B cell (primary cell): Measurements from ENCODE around the gene PLA2G4F. TPM values are rescaled to one million over a fixed set of nuclear protein-coding genes. Genes with fewer than 3 reads are reported as not detected.
A peak's percentile ranks its signal among the peaks of the same experiment; 100 is the strongest.

Experiments used
- ATAC-seq: fragments of 200-7000 bp; cut with Tn5 transposase; one replicate; pipeline ENCODE4 v1.10.0; 2021; ENCODE audit warnings: low read depth, mild to moderate bottlenecking, moderate number of reproducible peaks, moderate library complexity
- CTCF ChIA-PET: fragments of 350-600 bp; sonication (Branson Sonifier 250); formaldehyde crosslinking; loops from one replicate; lab custom pipeline; 2021; ENCODE audit warnings: antibody characterized with exemption, inconsistent platforms; lab: Charles Lee
- POLR2A ChIA-PET: fragments of 350-600 bp; sonication (Branson Sonifier 250); formaldehyde crosslinking; loops from one replicate; lab custom pipeline; 2021; ENCODE audit warnings: antibody characterized with exemption; lab: Charles Lee
- DNase-seq: peaks from one replicate; pipeline ENCODE4 v3.0.0; 2013
- H2AFZ ChIP-seq: 2 replicates; pipeline ENCODE4 v1.6.1; 2012; ENCODE audit warnings: mild to moderate bottlenecking, low read depth, low read length; ENCODE audit not compliant: insufficient read depth, poor library complexity, severe bottlenecking
- H3K27ac ChIP-seq, 2 donors: 1 replicate in 1 of 2; 2 replicates in 1 of 2; pipeline ENCODE4 v1.5.1; 2012 to 2013; ENCODE audit warnings: low read length in 2 of 2, mild to moderate bottlenecking in 2 of 2, moderate library complexity in 1 of 2
- H3K27me3 ChIP-seq, 4 experiments: fragments of 200-600 bp in 1 of 4; sonication (generic) in 1 of 4; replicated peaks in 1 of 4; 1 replicate in 2 of 4; 2 replicates in 2 of 4; pipeline versions ENCODE4 v1.6.1 to v1.7.0; 2013 to 2016; ENCODE audit warnings: low read length in 3 of 4, mild to moderate bottlenecking in 2 of 4, mixed read lengths in 1 of 4, moderate library complexity in 1 of 4; ENCODE audit not compliant: insufficient read depth in 4 of 4, control insufficient read depth in 3 of 4; ENCODE audit errors: control extremely low read depth in 1 of 4
- H3K36me3 ChIP-seq, 2 experiments: replicated peaks in 1 of 2; 1 replicate in 1 of 2; 2 replicates in 1 of 2; pipeline versions ENCODE4 v1.6.1 to v1.7.1; 2013; ENCODE audit warnings: low read length in 1 of 2; ENCODE audit not compliant: insufficient read depth in 2 of 2, control insufficient read depth in 1 of 2; ENCODE audit errors: control extremely low read depth in 1 of 2, extremely low read depth in 1 of 2
- H3K4me1 ChIP-seq, 2 donors: fragments of 200-600 bp in 1 of 2; sonication (generic) in 1 of 2; 1 replicate in 1 of 2; 2 replicates in 1 of 2; pipeline versions ENCODE4 v1.5.1 to v1.6.1; 2013 to 2017; ENCODE audit warnings: low read length in 2 of 2; ENCODE audit not compliant: control insufficient read depth in 2 of 2, insufficient read depth in 2 of 2
- H3K4me2 ChIP-seq: replicated peaks from 2 replicates; pipeline ENCODE3; 2012; ENCODE audit warnings: mild to moderate bottlenecking, low read depth, low read length; ENCODE audit not compliant: poor library complexity, severe bottlenecking
- H3K4me3 ChIP-seq, 5 experiments: fragments of 200-600 bp in 1 of 5; sonication (generic) in 1 of 5; 1 replicate in 3 of 5; 2 replicates in 2 of 5; pipeline versions ENCODE4 v1.5.1 to v1.7.0; 2011 to 2016; ENCODE audit warnings: low read length in 4 of 5, mild to moderate bottlenecking in 4 of 5, low read depth in 2 of 5, control low read depth in 1 of 5, moderate library complexity in 1 of 5; ENCODE audit not compliant: insufficient read depth in 1 of 5; ENCODE audit errors: control extremely low read depth in 1 of 5, extremely low read depth in 1 of 5
- H3K79me2 ChIP-seq: fragments of 200-600 bp; sonication (generic); one replicate; pipeline ENCODE4 v1.6.0; 2016; ENCODE audit warnings: low read length; ENCODE audit not compliant: control insufficient read depth, insufficient read depth
- H3K9ac ChIP-seq: fragments of 200-600 bp; sonication (generic); 2 replicates; pipeline ENCODE4 v1.6.1; 2017; ENCODE audit warnings: mild to moderate bottlenecking, low read length, moderate library complexity
- H3K9me3 ChIP-seq, 3 donors: one replicate each; pipeline versions ENCODE4 v1.6.1 to v1.7.1; 2013; ENCODE audit warnings: low read length in 2 of 3; ENCODE audit not compliant: control insufficient read depth in 2 of 3, insufficient read depth in 1 of 3; ENCODE audit errors: control extremely low read depth in 1 of 3
- H4K20me1 ChIP-seq: 2 replicates; pipeline ENCODE4 v1.6.0; 2012; ENCODE audit warnings: mild to moderate bottlenecking, low read length; ENCODE audit not compliant: insufficient read depth, control insufficient read depth, poor library complexity, severe bottlenecking
- H3K27ac Mint-ChIP-seq: one replicate; pipeline ENCODE4 v1.8.0; 2021; ENCODE audit warnings: mixed read lengths
- H3K27me3 Mint-ChIP-seq: one replicate; pipeline ENCODE4 v1.8.0; 2021; ENCODE audit warnings: mixed read lengths
- H3K4me1 Mint-ChIP-seq: one replicate; pipeline ENCODE4 v1.8.0; 2021; ENCODE audit warnings: mixed read lengths
- H3K4me3 Mint-ChIP-seq: one replicate; pipeline ENCODE4 v1.8.0; 2021; ENCODE audit warnings: mixed read lengths
- H3K9me3 Mint-ChIP-seq: one replicate; pipeline ENCODE4 v1.8.0; 2022; ENCODE audit warnings: mixed read lengths; ENCODE audit not compliant: insufficient read depth
- CTCF ChIP-seq: fragments of 200-600 bp; IDR thresholded peaks from one replicate; pipeline ENCODE4 v1.8.0; 2022; ENCODE audit warnings: antibody characterized with exemption, mild to moderate bottlenecking
- EZH2 ChIP-seq: IDR thresholded peaks from 2 replicates; pipeline ENCODE4 v1.6.1; 2012; ENCODE audit warnings: borderline replicate concordance, low read depth, mild to moderate bottlenecking, moderate library complexity, low read length; ENCODE audit not compliant: insufficient read depth, poor library complexity, severe bottlenecking
- WGBS: methylation state at CpG from one replicate; pipeline ENCODE4 v1.1.5; 2013; ENCODE audit warnings: missing lambda C conversion rate; ENCODE audit not compliant: insufficient coverage; 5-methylcytosine and 5-hydroxymethylcytosine counted together
- intact Hi-C: fragments of 100-400 bp; cut with micrococcal nuclease; formaldehyde crosslinking; loops from one replicate; pipeline ENCODE4 v1.10.0; 2022
- polyA plus RNA-seq: library from polyadenylated mRNA; depleted of rRNA; stranded (reverse); fragments of >200 nt; gene quantifications from 2 replicates; pipeline ENCODE4 v1.2.3, GENCODE V29; 2012
- small RNA-seq: library from RNA; depleted of rRNA; stranded (forward); fragments of <200 nt; gene quantifications from one replicate; pipeline ENCODE3, GENCODE V24; 2012; ENCODE audit warnings: low replicate concordance, low read depth; ENCODE audit not compliant: insufficient read length
- total RNA-seq, 2 donors: library from RNA; stranded (reverse); fragments of 120-200 nt in 1 of 2; gene quantifications; 1 replicate in 1 of 2; 2 replicates in 1 of 2; pipeline versions ENCODE4 v1.2.3 to v1.2.4, GENCODE V29; 2013 to 2022

PLA2G4F gene
- total and polyA plus RNA-seq, 2 donors (not counting 1 experiment from before 2014, with no cell fraction given), result not detected

DNA sequence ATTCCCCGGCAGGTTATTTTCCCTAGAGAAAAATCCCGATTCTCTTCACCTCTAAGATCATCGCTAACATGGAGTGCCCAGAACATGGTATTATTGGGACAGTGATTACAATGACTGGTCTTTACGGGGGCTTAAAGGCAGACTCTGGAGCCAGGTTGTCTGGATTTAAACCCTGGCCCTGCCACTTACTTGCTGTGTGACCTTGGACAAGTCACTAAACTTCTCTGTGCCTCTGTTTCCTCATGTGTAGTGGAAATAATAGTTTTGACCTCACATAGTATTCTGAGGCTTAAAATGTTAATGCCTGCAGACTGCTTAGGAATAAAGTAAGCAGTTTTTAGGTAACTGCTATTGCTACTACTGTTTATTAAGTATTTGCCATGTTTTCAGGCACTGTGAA lies 66.5 kb downstream of the PLA2G4F start:
- no peaks in the 10 kb centered on the region for H3K4me1 Mint-ChIP-seq
- Histone ChIP-seq H3K9me3 (no peaks in the 10 kb centered on the region), H3K9ac (no peak overlapping the region), H3K27me3 (peaks cover 0 to 8% (median 0%) of the 10 kb centered on the region in 4 experiments), H3K4me2 (no peak overlapping the region), H4K20me1 (no peaks in the 10 kb centered on the region), H3K4me3 (no peak overlapping the region), H3K4me1 (no peaks in the 10 kb centered on the region), H3K36me3 (no peaks in the 10 kb centered on the region), H2AFZ (no peak overlapping the region), H3K79me2 (no peaks in the 10 kb centered on the region), H3K27ac (no peak overlapping the region)
- ATAC-seq, result no peak
- 100% methylated on average over 1 of the region's 4 CpGs for WGBS
- H3K27me3 Mint-ChIP-seq, result peaks cover 20% of the 10 kb centered on the region
- CTCF ChIA-PET, result no interaction called here
- no peaks in the 10 kb centered on the region for H3K9me3 Mint-ChIP-seq
- no peak overlapping the region for H3K27ac Mint-ChIP-seq
- intact Hi-C loops, result no loop called here
- no peak overlapping the region for H3K4me3 Mint-ChIP-seq
- POLR2A ChIA-PET, result no interaction called here
- DNase-seq, result no peak
- no peak for TF ChIP-seq EZH2
- TF ChIP-seq CTCF, result no peak

Small RNA genes within 50 kb of the gene (small RNA-seq; reads per million reads assigned to genes)
- gene MIR627, result 3.0 reads per million, percentile 45 among the genes with 10 or more reads in this experiment

Other genes starting within 250 kb of the PLA2G4F start
- gene EHD4, start 184.1 kb downstream of the PLA2G4F start, total RNA-seq, result 12.7 and 13.4 TPM in 2 replicates
- gene EHD4, start 184.1 kb downstream of the PLA2G4F start, polyA plus RNA-seq, result 3.1 and 8.6 TPM in 2 replicates
- not detected in 2 replicates for gene PLA2G4E, start 135.6 kb downstream of the PLA2G4F start, total RNA-seq
- gene PLA2G4E, start 135.6 kb downstream of the PLA2G4F start, polyA plus RNA-seq, result not detected in 2 replicates
- not detected in 2 replicates for gene PLA2G4D, start 62.1 kb downstream of the PLA2G4F start, total RNA-seq
- gene PLA2G4D, start 62.1 kb downstream of the PLA2G4F start, polyA plus RNA-seq, result not detected in 2 replicates
- 145 and 149 TPM in 2 replicates for gene VPS39, start 51.7 kb upstream of the PLA2G4F start, total RNA-seq
- gene VPS39, start 51.7 kb upstream of the PLA2G4F start, polyA plus RNA-seq, result 82.8 and 118 TPM in 2 replicates
- gene GANC, start 116.6 kb upstream of the PLA2G4F start, total RNA-seq, result 122 and 131 TPM in 2 replicates
- gene GANC, start 116.6 kb upstream of the PLA2G4F start, polyA plus RNA-seq, result 29.2 and 43.5 TPM in 2 replicates
- 61.0 and 61.5 TPM in 2 replicates for gene TMEM87A, start 116.8 kb upstream of the PLA2G4F start, total RNA-seq
- 14.5 and 30.9 TPM in 2 replicates for gene TMEM87A, start 116.8 kb upstream of the PLA2G4F start, polyA plus RNA-seq
- 41.7 and 44.2 TPM in 2 replicates for gene CAPN3, start 202.9 kb upstream of the PLA2G4F start, total RNA-seq
- gene CAPN3, start 202.9 kb upstream of the PLA2G4F start, polyA plus RNA-seq, result 101 and 143 TPM in 2 replicates